Right atrium auricular region (tissue), 2 donors: ENCODE data around the gene BICRA. TPM values are rescaled to one million over a fixed set of nuclear protein-coding genes. Genes with fewer than 3 reads are reported as not detected.
A peak's percentile ranks its signal among the peaks of the same experiment; 100 is the strongest.

ENCODE experiments used
- DNase-seq: peaks from one replicate; pipeline ENCODE4 v3.0.0-alpha.2; 2019; ENCODE audit warnings: low spot score
- H3K27ac ChIP-seq, 2 donors: fragments of 200-600 bp; sonication (generic); 1 replicate in 1 of 2; 2 replicates in 1 of 2; pipeline ENCODE4 v1.5.1; 2016 to 2019
- H3K27me3 ChIP-seq, 2 donors: fragments of 200-600 bp; sonication (generic); one replicate each; pipeline versions ENCODE4 v1.5.1 to v1.6.0; 2017 to 2019
- H3K36me3 ChIP-seq: fragments of 200-600 bp; sonication (generic); one replicate; pipeline ENCODE4 v1.5.1; 2016
- H3K4me1 ChIP-seq, 2 donors: fragments of 200-600 bp; sonication (generic); one replicate each; pipeline versions ENCODE4 v1.5.1 to v1.6.0; 2017 to 2019
- H3K4me3 ChIP-seq, 2 donors: fragments of 200-600 bp; sonication (generic); 1 replicate in 1 of 2; 2 replicates in 1 of 2; pipeline ENCODE4 v1.5.1; 2017 to 2019; ENCODE audit warnings: mild to moderate bottlenecking in 1 of 2, moderate library complexity in 1 of 2
- H3K9me3 ChIP-seq, 2 donors: fragments of 200-600 bp; sonication (generic); one replicate each; pipeline ENCODE4 v1.5.1; 2019
- CTCF ChIP-seq, 2 donors: fragments of 200-600 bp; sonication (generic); IDR thresholded peaks; one replicate each; pipeline ENCODE4 v1.5.1; 2019; ENCODE audit warnings: antibody characterized with exemption in 2 of 2
- total RNA-seq, 2 donors: library from RNA; depleted of rRNA; stranded (reverse); fragments of >200 nt; gene quantifications; one replicate each; pipeline ENCODE4 v1.1.0, GENCODE V29; 2016

Gene BICRA
- total RNA-seq = 10 to 100 TPM in 1 of 2 donors, 1 to 10 TPM in 1; 7.0 to 12.6 TPM

GRCh38 chr19:47608969-47609905, at the start of gene BICRA:
Gene BICRA (plus strand): TSS chr19:47609134. CDS start chr19:47673575, 64,441 bp downstream.
- Histone ChIP-seq H3K27ac (peak within 1 kb of the TSS; percentile 97 to 99), H3K4me1 (peaks cover 0 to 49% of the 10 kb centered on the region in 2 donors), H3K36me3 (no peaks in the 10 kb centered on the region), H3K27me3 (no peaks in the 10 kb centered on the region), H3K4me3 (peak within 1 kb of the TSS; percentile 82 to 95), H3K9me3 (no peaks in the 10 kb centered on the region)
- TF ChIP-seq CTCF (IDR thresholded peaks at IDR 0.05) = no peak
- peak; percentile 85 for DNase-seq

- DNase-seq = no peak
- Histone ChIP-seq H3K9me3 (no peaks in the 10 kb centered on the region), H3K4me1 (no peaks in the 10 kb centered on the region), H3K27ac (no peak overlapping the region), H3K27me3 (no peaks in the 10 kb centered on the region), H3K36me3 (no peaks in the 10 kb centered on the region), H3K4me3 (no peak overlapping the region)
- TF ChIP-seq CTCF (IDR thresholded peaks at IDR 0.05) = no peak
Measured at GRCh38 chr19:47560999-47561398, 47.9 kb upstream of the BICRA start.

GRCh38 chr19:47561440-47562057, 47.4 kb upstream of the BICRA start:
- no peaks in the 10 kb centered on the region for H3K4me1 ChIP-seq
- no peaks in the 10 kb centered on the region for H3K36me3 ChIP-seq
- no peaks in the 10 kb centered on the region for H3K9me3 ChIP-seq
- no peak overlapping the region for H3K4me3 ChIP-seq
- no peak for DNase-seq
- no peaks in the 10 kb centered on the region for H3K27me3 ChIP-seq
- no peak overlapping the region for H3K27ac ChIP-seq
- no peak for TF ChIP-seq CTCF (IDR thresholded peaks at IDR 0.05)

- H3K4me3 ChIP-seq = no peak overlapping the region
- DNase-seq = no peak
- no peaks in the 10 kb centered on the region for H3K9me3 ChIP-seq
- no peak overlapping the region for H3K27ac ChIP-seq
- H3K27me3 ChIP-seq = no peaks in the 10 kb centered on the region
- H3K4me1 ChIP-seq = no peaks in the 10 kb centered on the region
- TF ChIP-seq CTCF (IDR thresholded peaks at IDR 0.05) = no peak
- H3K36me3 ChIP-seq = no peaks in the 10 kb centered on the region
Measured at GRCh38 chr19:47564081-47564480, 44.9 kb upstream of the BICRA start.

GRCh38 chr19:47569331-47569730, 39.6 kb upstream of the BICRA start:
- DNase-seq = no peak
- H3K27me3 ChIP-seq = no peaks in the 10 kb centered on the region

More at GRCh38 chr19:47569331-47569730, 39.6 kb upstream of the BICRA start:
- TF ChIP-seq CTCF (IDR thresholded peaks at IDR 0.05) = no peak
- Histone ChIP-seq H3K9me3 (no peaks in the 10 kb centered on the region), H3K4me3 (no peak overlapping the region), H3K36me3 (no peaks in the 10 kb centered on the region), H3K27ac (no peak overlapping the region), H3K4me1 (peaks cover 0 to 6% of the 10 kb centered on the region in 2 donors)
